ENCODE measurements around the gene MRPL28.

The MRPL28 gene

GRCh38 chr16:324451-325334, 45.6 kb downstream of the MRPL28 start:
- DNase-seq (ENCODE audit: low spot score): no peak
- Histone ChIP-seq H3K27ac (no peak overlapping the region), H3K4me3 (peak overlapping the region; percentile 30)
- TF ChIP-seq CTCF (IDR thresholded peaks at IDR 0.05): no peak

- Histone ChIP-seq H3K27ac (no peak overlapping the region), H3K4me3 (no peak overlapping the region)
- no peak for DNase-seq (ENCODE audit: low spot score)
- no peak for TF ChIP-seq CTCF (IDR thresholded peaks at IDR 0.05)
These were observed 46.2 kb downstream of the MRPL28 start for GRCh38 chr16:324201-324450.

- Histone ChIP-seq H3K4me3 (no peak overlapping the region), H3K27ac (no peak overlapping the region)
- no peak for DNase-seq (ENCODE audit: low spot score)
- no peak for TF ChIP-seq CTCF (IDR thresholded peaks at IDR 0.05)
These were observed 47.7 kb downstream of the MRPL28 start for GRCh38 chr16:322476-323143.

- no peak for TF ChIP-seq CTCF (IDR thresholded peaks at IDR 0.05)
- no peak overlapping the region for H3K27ac ChIP-seq
- no peak for DNase-seq (ENCODE audit: low spot score)
- no peak overlapping the region for H3K4me3 ChIP-seq
These were observed 48.8 kb downstream of the MRPL28 start for GRCh38 chr16:321532-321931.

GRCh38 chr16:320206-320605, 50.1 kb downstream of the MRPL28 start:
- no peak overlapping the region for H3K4me3 ChIP-seq
- TF ChIP-seq CTCF (IDR thresholded peaks at IDR 0.05): no peak
- no peak for DNase-seq (ENCODE audit: low spot score)

GRCh38 chr16:318628-319027, 51.7 kb downstream of the MRPL28 start:
- no peak for DNase-seq (ENCODE audit: low spot score)
- H3K4me3 ChIP-seq: no peak overlapping the region
- no peak for TF ChIP-seq CTCF (IDR thresholded peaks at IDR 0.05)
- H3K27ac ChIP-seq: no peak overlapping the region

More at GRCh38 chr16:320206-320605, 50.1 kb downstream of the MRPL28 start:
- H3K27ac ChIP-seq: no peak overlapping the region

- H3K27ac ChIP-seq: no peak overlapping the region
- DNase-seq (ENCODE audit: low spot score): no peak
- no peak overlapping the region for H3K4me3 ChIP-seq
- no peak for TF ChIP-seq CTCF (IDR thresholded peaks at IDR 0.05)
These were observed 52.8 kb downstream of the MRPL28 start for GRCh38 chr16:317583-317982.

All from coronary artery (tissue), 2 donors.